NCI-H510A treated with DMSO at 0.1 percent for 48 hours (cell line): ENCODE measurements around the gene USP33.
"Not testable (repeated sequence)": the region's sequence is repeated elsewhere in the genome, so short reads cannot be mapped to it uniquely, and the experiment has no call there.

ENCODE experiments used
- DNase-seq: peaks from one replicate; lab custom pipeline; 2025; lab: John Stamatoyannopoulos, UW

USP33 gene

DNA sequence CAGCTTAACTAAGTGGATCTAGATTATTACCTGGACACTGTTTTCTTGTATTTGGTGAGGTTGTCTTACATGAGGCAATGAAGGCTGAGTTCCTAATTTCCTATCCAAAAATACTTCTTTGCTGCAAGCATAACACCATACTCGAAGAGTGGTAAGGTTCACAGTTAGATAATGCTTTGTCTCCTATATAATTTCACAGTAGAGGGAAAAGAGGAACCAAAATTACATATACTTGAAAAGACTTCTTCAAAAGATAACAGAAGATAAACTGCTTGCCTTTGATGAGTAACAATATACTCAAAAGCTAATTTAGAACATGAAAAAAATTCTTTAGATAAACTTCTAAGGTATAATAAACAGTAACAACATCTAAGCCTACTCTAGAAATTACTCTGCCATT lies 20.4 kb downstream of the USP33 start:
- DNase-seq = no peak

DNA sequence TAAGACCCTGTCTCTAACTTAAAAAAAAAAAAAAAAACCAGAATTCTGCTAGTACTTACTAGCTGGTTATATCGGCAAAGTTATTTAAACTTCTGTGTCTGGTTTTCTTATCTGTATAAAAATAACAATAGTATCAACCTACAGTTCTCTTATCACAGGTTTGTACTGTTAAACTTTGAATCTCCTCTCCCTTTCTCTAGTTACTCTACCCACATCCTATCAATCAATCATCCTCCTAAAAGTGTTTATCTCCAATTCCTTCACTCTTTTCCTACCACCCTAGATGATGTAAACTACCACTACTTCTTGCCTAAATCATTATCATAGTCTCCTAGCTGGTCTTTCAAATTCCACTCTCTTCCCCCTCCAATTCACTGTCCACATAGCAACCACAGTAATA lies 27.6 kb downstream of the USP33 start:
- no peak for DNase-seq

- no peak for DNase-seq
Measured at GRCh38 chr1:77725706-77726105, 33.9 kb downstream of the USP33 start.

- DNase-seq = no peak
Measured at GRCh38 chr1:77718181-77718580, 41.5 kb downstream of the USP33 start.

- DNase-seq = no peak
Measured at GRCh38 chr1:77716065-77716464, 43.6 kb downstream of the USP33 start.

DNA sequence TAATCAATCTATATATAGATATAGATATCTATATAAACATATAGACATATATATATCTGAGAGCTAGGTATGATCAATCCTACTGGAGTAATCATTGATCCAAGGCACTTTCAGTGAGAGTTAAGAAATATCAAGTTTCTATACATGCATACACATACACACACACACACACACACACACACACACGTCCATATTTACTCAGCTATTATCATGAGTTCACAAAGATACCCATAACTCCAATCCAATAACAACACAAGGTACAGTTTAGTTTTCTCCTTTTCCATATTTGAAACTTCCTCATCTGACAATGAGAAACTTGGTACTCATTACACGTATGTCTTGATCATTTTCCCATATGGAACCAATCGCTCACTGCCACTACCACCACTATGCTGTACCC lies 49.9 kb downstream of the USP33 start:
- no peak for DNase-seq

GRCh38 chr1:77706321-77706720 lies 53.3 kb downstream of the USP33 start:
- no peak for DNase-seq

DNA sequence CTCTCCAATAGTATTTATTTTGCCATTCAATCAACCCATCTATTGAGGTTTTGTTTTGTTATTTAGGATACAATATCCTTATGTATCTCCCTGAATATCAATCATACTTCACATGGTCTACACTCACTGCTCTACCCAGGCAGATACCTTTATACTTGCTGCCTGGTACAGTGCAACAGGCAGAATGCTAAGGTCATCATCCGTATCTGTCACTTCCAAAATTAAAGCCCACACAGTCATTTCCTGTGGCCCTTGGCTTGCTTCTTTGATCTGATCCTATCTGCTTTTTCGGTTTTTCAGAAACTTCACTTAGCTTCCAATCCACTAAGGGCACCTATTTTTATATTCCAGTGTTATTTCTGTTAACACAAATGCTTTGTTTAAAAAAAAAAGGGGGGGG lies 54.9 kb downstream of the USP33 start:
- DNase-seq = no peak

DNA sequence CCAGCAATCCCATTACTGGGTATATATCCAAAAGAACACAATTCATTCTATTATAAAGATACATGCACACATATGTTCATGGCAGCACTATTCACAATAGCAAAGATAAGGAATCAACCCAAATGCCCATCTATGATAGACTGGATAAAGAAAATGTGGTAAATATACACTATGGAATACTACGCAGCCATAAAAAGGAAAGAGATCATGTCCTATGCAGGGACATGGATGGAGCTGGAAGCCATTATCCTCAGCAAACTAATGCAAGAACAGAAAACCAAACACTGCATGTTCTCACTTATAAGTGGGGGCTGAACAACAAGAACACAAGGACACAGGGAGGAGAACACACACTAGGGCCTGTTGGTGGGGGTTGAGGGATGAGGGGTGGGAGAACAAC lies 60.0 kb downstream of the USP33 start:
- DNase-seq = not testable (repeated sequence)

DNA sequence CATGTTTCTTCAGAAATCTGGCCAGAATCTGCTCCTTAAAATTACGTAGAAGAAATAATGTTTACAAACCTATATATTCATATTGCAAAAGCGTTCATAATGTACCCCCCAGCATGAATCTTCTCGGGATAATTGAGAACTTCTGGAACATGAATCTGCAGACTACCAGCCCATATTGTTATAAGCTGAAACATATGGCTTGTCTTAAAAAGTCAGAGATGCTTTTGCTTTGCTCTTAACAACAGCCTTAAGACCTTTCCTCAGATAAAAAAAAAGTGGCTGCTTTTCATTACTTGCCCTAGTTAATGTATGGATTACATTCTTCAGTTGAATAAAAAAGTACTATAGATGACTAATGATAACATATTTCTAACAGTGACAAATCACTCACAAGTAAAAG lies 62.2 kb downstream of the USP33 start:
- DNase-seq = no peak

DNA sequence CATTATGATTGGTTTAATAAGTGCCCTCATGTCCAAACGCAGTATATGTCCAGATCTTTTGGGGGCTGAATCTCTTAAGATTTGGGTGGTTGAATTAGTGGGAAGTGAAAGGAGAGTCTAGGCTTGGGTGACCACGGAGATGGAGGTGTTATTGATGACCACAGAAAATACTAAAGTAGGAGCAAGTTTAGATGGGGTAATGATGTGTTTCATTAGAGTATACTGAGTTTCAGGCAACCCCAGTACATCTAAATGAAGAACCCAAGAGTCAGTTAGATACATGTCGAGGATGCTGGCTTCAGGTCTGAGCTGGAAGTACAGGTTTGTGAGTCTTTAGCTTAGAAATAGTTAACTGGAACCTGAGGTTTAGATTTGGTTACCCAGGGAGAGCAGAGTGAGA lies 70.7 kb downstream of the USP33 start:
- no peak for DNase-seq

DNA sequence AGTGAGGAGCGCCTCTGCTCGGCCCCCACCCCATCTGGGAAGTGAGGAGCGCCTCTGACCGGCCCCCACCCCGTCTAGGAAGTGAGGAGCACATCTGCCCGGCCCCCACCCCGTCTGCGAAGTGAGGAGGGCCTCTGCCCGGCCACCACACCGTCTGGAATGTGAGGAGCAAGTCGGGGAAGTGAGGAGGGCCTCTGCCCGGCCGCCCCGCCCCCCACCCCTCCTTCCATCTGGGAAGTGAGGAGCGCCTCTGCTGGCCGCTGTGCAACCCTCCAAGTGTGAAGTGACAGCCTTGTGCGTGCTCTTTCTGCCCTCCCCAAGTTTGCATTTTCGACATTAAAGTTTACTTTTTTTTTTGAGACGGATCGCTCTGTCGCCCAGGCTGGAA lies 72.1 kb downstream of the USP33 start:
- DNase-seq = no peak

GRCh38 chr1:77686796-77687518 lies 72.7 kb downstream of the USP33 start:
- no peak for DNase-seq

GRCh38 chr1:77683160-77684148 lies 76.2 kb downstream of the USP33 start:
- DNase-seq = peak; percentile 97

DNA sequence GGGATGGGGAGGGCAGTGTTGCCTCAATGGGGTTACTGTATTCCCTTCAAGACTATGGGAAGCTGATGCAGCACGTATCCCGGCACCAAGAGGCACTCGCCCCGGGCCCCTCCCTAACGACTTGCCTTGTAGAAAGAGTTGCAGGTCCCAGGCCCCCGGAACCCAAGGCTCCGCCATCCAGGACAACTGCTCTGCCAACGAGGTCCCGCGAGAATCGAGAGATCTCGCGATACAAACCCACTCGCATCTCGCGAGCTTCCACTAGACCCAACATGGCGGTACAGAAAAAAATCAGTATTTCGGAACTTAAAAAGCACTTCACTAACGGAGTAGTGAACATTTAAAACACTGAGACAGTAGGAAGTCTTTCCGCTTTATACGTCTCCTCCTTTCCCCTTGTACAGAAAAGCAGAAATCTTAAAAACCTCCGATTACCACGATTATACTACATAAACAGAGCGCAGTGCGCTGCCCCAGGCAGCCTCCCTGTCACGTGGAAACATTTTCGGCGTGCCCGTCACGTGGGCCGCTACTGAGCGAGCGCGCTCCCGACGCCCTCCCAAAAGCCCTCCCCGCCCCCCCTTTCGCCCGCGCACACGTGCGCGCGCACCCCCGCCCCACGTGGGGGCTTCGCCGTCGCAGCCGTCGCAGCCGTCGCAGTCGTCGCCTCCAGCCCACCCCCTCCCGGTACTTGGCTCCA lies 77.0 kb downstream of the USP33 start, which contains the start of gene ZZZ3:
TSS of gene ZZZ3 (minus strand) at position 199 of the 700 bp plus-strand sequence. CDS start 49,304 bp downstream, outside the sequence.
- DNase-seq = peak; percentile 90

DNA sequence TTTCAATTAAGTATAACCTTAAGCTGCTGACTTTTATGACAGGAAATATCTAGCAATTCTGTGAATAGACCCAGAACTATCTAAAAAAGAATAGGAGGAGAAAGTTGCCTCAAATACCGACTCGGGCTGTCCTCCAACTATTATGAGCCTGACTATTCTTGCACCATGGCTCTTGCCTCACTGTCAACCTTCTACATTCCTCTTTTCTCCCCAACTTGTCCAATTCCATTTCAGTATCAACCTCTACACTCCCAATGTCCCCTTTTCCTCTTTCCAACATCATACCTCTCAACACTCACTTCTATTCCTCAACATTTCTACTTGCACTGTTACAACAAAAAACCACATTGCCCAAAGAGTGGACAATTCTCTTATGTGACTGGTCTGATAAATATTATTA lies 79.5 kb downstream of the USP33 start:
- no peak for DNase-seq

DNA sequence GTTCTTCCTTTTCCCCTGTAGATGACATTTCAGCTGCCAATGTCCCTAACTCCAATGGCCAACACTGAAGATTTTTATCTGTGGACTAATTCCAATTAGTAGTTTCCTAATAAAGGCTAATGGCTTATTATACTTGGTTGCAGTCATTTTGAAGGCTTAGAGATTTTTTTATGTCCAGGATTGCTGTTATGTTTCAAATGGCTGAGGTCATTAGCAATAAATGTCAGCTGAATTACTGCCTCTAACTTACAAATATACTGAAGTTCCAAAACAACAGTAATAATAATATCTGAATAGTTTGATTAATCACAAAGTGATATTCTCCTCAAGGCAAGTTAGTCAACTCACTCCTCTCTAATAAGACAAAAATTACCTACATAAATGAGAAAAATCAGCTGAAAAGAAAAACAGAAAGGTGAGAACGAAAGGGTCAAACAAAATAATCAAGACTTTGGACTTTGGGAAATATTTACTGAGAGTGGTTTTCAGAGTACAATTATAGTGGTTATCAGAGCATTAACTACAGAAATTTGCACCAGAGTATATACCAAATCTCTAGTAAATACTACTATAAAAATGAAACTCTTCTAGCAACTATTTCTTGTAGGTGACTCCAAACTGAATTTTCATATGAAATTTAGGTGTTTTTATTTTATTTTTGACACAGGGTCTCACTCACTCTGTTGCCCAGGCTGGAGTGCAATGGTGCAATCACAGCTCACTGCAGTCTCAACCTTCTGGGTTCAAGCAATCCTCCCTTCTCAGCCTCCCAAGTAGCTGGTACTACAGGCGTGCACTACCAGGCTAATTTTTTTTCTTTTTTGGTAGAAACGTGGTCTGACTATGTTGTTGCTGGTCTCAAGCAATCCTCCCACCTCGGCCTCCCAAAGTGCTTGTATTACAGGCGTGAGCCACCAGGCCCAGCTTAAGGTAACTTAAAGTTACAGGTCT lies 80.7 kb downstream of the USP33 start:
- no peak for DNase-seq

- not testable (repeated sequence) for DNase-seq
Measured at GRCh38 chr1:77674807-77675206, 84.8 kb downstream of the USP33 start.

DNA sequence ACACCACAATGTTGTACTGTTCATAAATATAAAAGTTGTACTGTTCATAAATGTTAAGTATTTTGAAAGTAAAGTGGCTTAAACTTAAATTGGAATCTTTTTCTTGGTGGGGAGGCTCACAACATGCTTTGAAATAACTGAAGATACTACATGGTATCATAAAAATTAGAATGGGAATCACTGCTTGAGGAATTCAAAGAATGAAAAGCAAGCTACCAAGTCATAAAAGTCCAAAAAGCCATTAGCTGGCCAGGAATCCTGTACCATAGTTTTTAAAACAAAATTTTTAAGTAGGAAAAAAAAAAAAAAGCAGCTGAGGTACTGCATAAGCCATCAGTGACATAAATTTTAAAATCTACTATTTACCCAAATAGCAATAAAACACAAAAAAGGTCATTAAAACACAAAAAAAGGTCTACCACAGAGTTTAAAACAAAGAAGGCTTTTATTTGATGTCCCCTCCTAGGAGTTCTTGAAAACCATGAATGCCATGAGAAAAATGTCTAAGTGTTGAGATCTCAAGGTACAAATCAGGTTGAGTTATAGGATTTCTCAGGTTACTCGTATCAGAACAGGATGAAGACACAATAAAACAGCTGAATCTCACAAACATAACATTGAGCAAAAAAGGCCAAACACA lies 85.8 kb downstream of the USP33 start:
- DNase-seq = no peak

- no peak for DNase-seq
Measured at GRCh38 chr1:77673030-77673429, 86.6 kb downstream of the USP33 start.

- DNase-seq = no peak
Measured at GRCh38 chr1:77672374-77672773, 87.3 kb downstream of the USP33 start.
